DND-41 (cell line): ENCODE results near the gene NTMT1.

Experiments used
- ATAC-seq: fragments of 200-7000 bp; cut with Tn5 transposase; 3 replicates; pipeline ENCODE4 v1.9.1; 2021; ENCODE audit warnings: low read depth; ENCODE audit not compliant: insufficient read depth
- DNase-seq: peaks from one replicate; pipeline ENCODE4 v3.0.0-alpha.2; 2020
- H2AFZ ChIP-seq: 2 replicates; pipeline ENCODE4 v1.6.0; 2012; ENCODE audit warnings: low read depth, low read length
- H3K27ac ChIP-seq: 2 replicates; pipeline ENCODE4 v1.5.1; 2012; ENCODE audit warnings: low read length, inconsistent platforms
- H3K27me3 ChIP-seq: fragments of 200-600 bp; sonication (generic); 2 replicates; pipeline ENCODE4 v1.6.0; 2012; ENCODE audit warnings: low read length, mild to moderate bottlenecking, inconsistent platforms; ENCODE audit not compliant: insufficient read depth, poor library complexity
- H3K36me3 ChIP-seq: 2 replicates; pipeline ENCODE4 v1.5.1; 2012; ENCODE audit warnings: low read length, inconsistent platforms; ENCODE audit not compliant: insufficient read depth
- H3K4me1 ChIP-seq: 2 replicates; pipeline ENCODE4 v1.5.1; 2012; ENCODE audit warnings: mild to moderate bottlenecking, low read length; ENCODE audit not compliant: insufficient read depth
- H3K4me2 ChIP-seq: 2 replicates; pipeline ENCODE4 v1.6.0; 2012; ENCODE audit warnings: mild to moderate bottlenecking, moderate library complexity, low read length, inconsistent platforms; ENCODE audit not compliant: insufficient read depth
- H3K4me3 ChIP-seq, 2 experiments: fragments of 200-600 bp in 1 of 2; shearing (Covaris generic) in 1 of 2; 2 replicates each; pipeline ENCODE4 v1.5.1; 2012 to 2016; ENCODE audit warnings: inconsistent platforms in 2 of 2, low read length in 2 of 2, mild to moderate bottlenecking in 2 of 2, low read depth in 1 of 2, moderate library complexity in 1 of 2
- H3K79me2 ChIP-seq: 2 replicates; pipeline ENCODE4 v1.6.0; 2012; ENCODE audit warnings: low read length, inconsistent platforms; ENCODE audit not compliant: insufficient read depth
- H3K9ac ChIP-seq: 2 replicates; pipeline ENCODE4 v1.6.0; 2012; ENCODE audit warnings: low read depth, mild to moderate bottlenecking, inconsistent platforms, low read length, moderate library complexity
- H3K9me3 ChIP-seq: 2 replicates; pipeline ENCODE4 v1.5.1; 2012; ENCODE audit warnings: low read length, moderate library complexity, mild to moderate bottlenecking, inconsistent platforms; ENCODE audit not compliant: insufficient read depth, severe bottlenecking
- H4K20me1 ChIP-seq: 2 replicates; pipeline ENCODE4 v1.6.0; 2012; ENCODE audit warnings: low read length; ENCODE audit not compliant: insufficient read depth
- CTCF ChIP-seq: IDR thresholded peaks from 2 replicates; pipeline ENCODE4 v1.5.1; 2012; ENCODE audit warnings: borderline replicate concordance, low read length, moderate library complexity, mild to moderate bottlenecking; ENCODE audit not compliant: poor library complexity, severe bottlenecking; ENCODE audit errors: extremely low read depth
- EZH2 ChIP-seq: IDR thresholded peaks from 3 replicates; pipeline ENCODE4 v1.6.1; 2012; ENCODE audit warnings: borderline replicate concordance, low read depth, mild to moderate bottlenecking, moderate library complexity, low read length, inconsistent platforms; ENCODE audit not compliant: severe bottlenecking

Gene NTMT1

DNA sequence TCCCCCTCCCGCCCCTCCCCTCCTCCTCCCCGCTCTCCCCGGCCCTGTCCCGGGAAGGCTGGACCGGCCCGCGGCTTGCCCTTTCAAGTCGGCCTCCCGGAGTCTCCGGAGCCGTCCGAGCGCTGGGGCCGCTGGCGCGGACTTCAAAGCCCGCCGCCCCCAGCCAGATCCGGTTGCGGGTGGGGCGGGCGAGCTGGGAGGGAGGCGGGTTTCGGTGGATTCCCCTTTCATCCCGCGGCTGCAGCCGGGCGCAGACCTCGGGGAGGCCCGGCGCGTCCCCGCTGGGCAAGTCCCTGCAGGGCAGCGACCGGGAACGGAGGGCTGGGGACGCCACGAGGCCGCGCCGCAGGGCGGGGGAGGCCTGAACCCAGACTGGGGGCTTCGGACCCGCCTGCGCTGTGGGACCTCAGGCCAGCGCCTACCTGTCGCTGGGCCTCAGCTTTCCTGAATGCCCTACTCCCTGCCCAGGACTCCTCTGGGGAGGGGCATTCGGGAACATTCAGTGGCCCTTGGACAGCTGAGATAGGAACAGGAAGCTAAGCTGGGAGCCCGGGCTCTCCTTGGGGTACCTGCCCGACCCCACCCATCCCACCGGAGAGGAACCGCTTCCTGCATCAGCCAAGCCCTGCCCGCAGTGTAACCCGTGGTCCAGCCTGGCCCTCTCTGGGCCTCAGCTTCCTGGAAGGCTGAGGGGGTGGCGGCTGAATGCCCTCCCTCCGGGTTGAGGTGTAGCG, 28.4 kb upstream of the NTMT1 start:
- Histone ChIP-seq H3K4me1 (no peaks in the 10 kb centered on the region), H3K9me3 (no peaks in the 10 kb centered on the region), H3K79me2 (no peaks in the 10 kb centered on the region), H2AFZ (no peak overlapping the region), H3K4me3 (no peak overlapping the region), H3K27me3 (no peaks in the 10 kb centered on the region), H4K20me1 (no peaks in the 10 kb centered on the region), H3K36me3 (no peaks in the 10 kb centered on the region), H3K9ac (no peak overlapping the region), H3K27ac (no peak overlapping the region), H3K4me2 (no peak overlapping the region)
- ATAC-seq (no peak), DNase-seq (no peak)
- no peak for TF ChIP-seq EZH2
- TF ChIP-seq CTCF, result no peak

DNA sequence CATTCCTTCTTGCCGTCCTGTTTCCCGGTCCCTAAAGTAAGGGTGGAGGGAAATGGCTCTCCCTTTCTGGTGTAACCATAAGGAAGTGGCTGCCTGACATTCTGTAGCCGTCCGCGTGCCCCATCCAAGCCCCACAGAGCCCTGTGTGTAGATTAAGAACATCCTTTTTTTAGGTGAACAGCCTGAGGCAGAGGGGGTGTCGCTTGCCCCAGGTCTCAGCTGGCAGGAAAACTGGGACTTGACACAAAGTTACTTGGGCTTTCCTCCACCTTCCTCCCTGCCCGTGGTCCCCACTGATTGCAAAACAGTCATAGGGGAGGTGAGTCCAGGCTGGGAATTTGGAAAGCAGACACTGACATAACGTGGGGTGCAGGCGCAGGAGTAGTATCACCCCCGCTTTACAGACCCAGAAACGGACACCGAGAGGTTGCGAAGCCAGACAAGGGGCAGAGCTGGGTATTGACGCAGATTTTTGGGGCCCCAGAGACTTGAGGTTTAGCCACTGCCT, 27.8 kb upstream of the NTMT1 start:
- no peaks in the 10 kb centered on the region for H3K79me2 ChIP-seq
- no peak overlapping the region for H2AFZ ChIP-seq
- no peak overlapping the region for H3K27ac ChIP-seq
- no peaks in the 10 kb centered on the region for H4K20me1 ChIP-seq
- H3K4me1 ChIP-seq, result no peaks in the 10 kb centered on the region
- TF ChIP-seq EZH2, result no peak
- TF ChIP-seq CTCF, result no peak
- ATAC-seq (no peak), DNase-seq (no peak)
- no peaks in the 10 kb centered on the region for H3K9me3 ChIP-seq
- no peaks in the 10 kb centered on the region for H3K36me3 ChIP-seq
- no peak overlapping the region for H3K9ac ChIP-seq
- H3K4me2 ChIP-seq, result no peak overlapping the region
- no peaks in the 10 kb centered on the region for H3K27me3 ChIP-seq
- H3K4me3 ChIP-seq, result no peak overlapping the region

DNA sequence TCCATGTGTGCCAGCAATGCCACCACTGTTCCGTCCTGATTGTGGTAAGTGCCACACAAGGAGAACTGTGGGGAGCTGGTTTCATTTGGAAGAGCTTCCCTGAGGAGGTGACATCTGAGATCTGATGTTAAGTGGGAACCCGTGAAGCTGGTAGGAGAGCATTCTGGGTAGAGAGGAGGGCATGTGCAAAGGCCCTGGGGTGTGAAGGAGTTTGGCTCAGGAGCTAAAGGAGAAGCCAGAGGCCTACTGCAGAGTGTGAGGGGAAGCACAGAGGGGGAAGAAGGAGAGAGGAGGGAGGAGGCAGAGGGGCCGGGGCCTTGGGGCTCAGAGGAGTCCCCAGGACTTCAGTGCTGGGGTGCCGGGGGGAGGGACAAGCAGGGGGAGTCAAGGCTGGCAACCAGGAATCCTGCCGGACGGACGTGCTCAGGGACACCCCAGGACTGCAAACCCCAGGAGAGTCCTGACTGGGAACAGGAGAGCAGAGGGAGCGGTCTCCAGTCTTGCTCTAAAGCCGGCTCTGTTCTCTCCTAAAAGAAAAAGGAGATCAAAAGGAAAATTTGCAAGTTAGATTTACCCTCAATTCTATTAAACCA, 24.8 kb upstream of the NTMT1 start:
- DNase-seq (no peak), ATAC-seq (no peak)
- Histone ChIP-seq H3K9me3 (no peaks in the 10 kb centered on the region), H3K79me2 (no peaks in the 10 kb centered on the region), H3K9ac (no peak overlapping the region), H3K27me3 (no peaks in the 10 kb centered on the region), H3K27ac (no peak overlapping the region), H3K4me1 (no peaks in the 10 kb centered on the region), H3K36me3 (no peaks in the 10 kb centered on the region), H3K4me3 (no peak overlapping the region), H3K4me2 (no peak overlapping the region), H4K20me1 (no peaks in the 10 kb centered on the region), H2AFZ (no peak overlapping the region)
- TF ChIP-seq CTCF (no peak), EZH2 (no peak)
